Panc1 (cell line): ENCODE measurements around the gene CARHSP1. TPM values are rescaled to one million over a fixed set of nuclear protein-coding genes. Genes with fewer than 3 reads are reported as not detected.
"Not testable (repeated sequence)": the region's sequence is repeated elsewhere in the genome, so short reads cannot be mapped to it uniquely, and the experiment has no call there.

Source experiments
- ATAC-seq: fragments of 200-7000 bp; cut with Tn5 transposase; 2 replicates; pipeline ENCODE4 v1.9.1; 2020; ENCODE audit warnings: mild to moderate bottlenecking, moderate library complexity
- BruUV-seq: library from RNA; stranded (reverse); fragments of 400-500 nt; replicated peaks from 2 replicates; lab custom pipeline; 2021; lab: Mats Ljungman, UMichigan
- CTCF ChIA-PET: fragments of 300-600 bp; sonication (Branson Sonifier 250); formaldehyde crosslinking; loops from one replicate; lab custom pipeline; 2022; ENCODE audit warnings: antibody characterized with exemption; lab: Charles Lee
- POLR2A ChIA-PET: fragments of 300-600 bp; sonication (Branson Sonifier 250); formaldehyde crosslinking; loops from one replicate; lab custom pipeline; 2022; ENCODE audit warnings: antibody characterized with exemption; lab: Charles Lee
- DNase-seq: peaks from one replicate; pipeline ENCODE4 v3.0.0-alpha.2; 2010; ENCODE audit warnings: low read depth, low spot score
- H3K27ac ChIP-seq: 2 replicates; pipeline ENCODE4 v1.5.1; 2011; ENCODE audit warnings: mild to moderate bottlenecking, low read length, inconsistent platforms
- H3K27me3 ChIP-seq: fragments of 200-500 bp; sonication (Bioruptor generic); 2 replicates; pipeline ENCODE4 v1.6.0; 2014; ENCODE audit warnings: low read length, inconsistent platforms; ENCODE audit not compliant: control insufficient read depth, insufficient read depth
- H3K36me3 ChIP-seq: fragments of 200-500 bp; sonication (Bioruptor generic); 2 replicates; pipeline ENCODE4 v1.5.1; 2014; ENCODE audit warnings: inconsistent platforms, mild to moderate bottlenecking, low read length, moderate library complexity; ENCODE audit not compliant: control insufficient read depth, insufficient read depth
- H3K4me1 ChIP-seq: 2 replicates; pipeline ENCODE4 v1.5.1; 2011; ENCODE audit warnings: inconsistent platforms, mild to moderate bottlenecking, low read length, moderate library complexity; ENCODE audit not compliant: control insufficient read depth, insufficient read depth
- H3K4me3 ChIP-seq, 2 experiments: 2 replicates each; pipeline ENCODE4 v1.5.1; 2011 to 2012; ENCODE audit warnings: low read depth in 2 of 2, low read length in 2 of 2, mild to moderate bottlenecking in 2 of 2, inconsistent platforms in 1 of 2, moderate library complexity in 1 of 2
- H3K9me3 ChIP-seq: fragments of 200-500 bp; sonication (Bioruptor generic); 2 replicates; pipeline ENCODE4 v1.5.1; 2014; ENCODE audit warnings: low read depth, mild to moderate bottlenecking, inconsistent platforms, low read length, moderate library complexity; ENCODE audit not compliant: control insufficient read depth, insufficient read depth
- CTCF ChIP-seq: fragments of 450-650 bp; IDR thresholded peaks from 2 replicates; pipeline ENCODE4 v1.5.1; 2017; ENCODE audit warnings: mild to moderate bottlenecking
- POLR2AphosphoS5 ChIP-seq: IDR thresholded peaks from 2 replicates; pipeline ENCODE4 v1.6.1; 2012; ENCODE audit warnings: mild to moderate bottlenecking, low read depth, low read length, moderate library complexity
- REST ChIP-seq, 2 experiments: IDR thresholded peaks; 2 replicates each; pipeline ENCODE4 v1.6.1; 2011 to 2012; ENCODE audit warnings: low read depth in 2 of 2, control low read depth in 1 of 2, low read length in 1 of 2, mild to moderate bottlenecking in 1 of 2, moderate library complexity in 1 of 2; ENCODE audit not compliant: insufficient read depth in 1 of 2
- SIN3A ChIP-seq: IDR thresholded peaks from 2 replicates; pipeline ENCODE4 v1.6.1; 2012; ENCODE audit warnings: low read depth, mild to moderate bottlenecking, low read length, moderate library complexity, borderline replicate concordance; ENCODE audit not compliant: insufficient read depth
- TCF7L2 ChIP-seq: IDR thresholded peaks from 2 replicates; pipeline ENCODE4 v1.6.1; 2011; ENCODE audit warnings: mild to moderate bottlenecking, low read depth, low read length, inconsistent platforms
- in situ Hi-C: cut with HindIII; loops from 2 replicates; pipeline ENCODE4 v1.10.0; 2016; ENCODE audit warnings: low sequenced_read_pairs, low pct_unique_long_range_greater_than_20kb
- intact Hi-C: fragments of 100-400 bp; cut with micrococcal nuclease; formaldehyde crosslinking; loops from one replicate; pipeline ENCODE4 v1.10.0; 2022; ENCODE audit not compliant: unreplicated experiment
- total RNA-seq: library from RNA; stranded (reverse); gene quantifications from one replicate; pipeline ENCODE4 v1.2.1, GENCODE V29; 2021; ENCODE audit not compliant: unreplicated experiment

CARHSP1 gene
- total RNA-seq, 1 experiment from 2014 or later: 158 TPM

- Histone ChIP-seq H3K27ac (no peak overlapping the region), H3K27me3 (no peaks in the 10 kb centered on the region), H3K36me3 (peaks cover 58% of the 10 kb centered on the region), H3K9me3 (no peaks in the 10 kb centered on the region), H3K4me3 (no peak overlapping the region), H3K4me1 (no peaks in the 10 kb centered on the region)
- ATAC-seq (no peak), DNase-seq (no peak)
- intact Hi-C loops (no loop called here), in situ Hi-C loops (no loop called here)
- CTCF ChIA-PET: no interaction called here
- BruUV-seq: TSS peak; percentile 15
- TF ChIP-seq REST (IDR thresholded peaks at IDR 0.05; ENCODE audit: insufficient read depth in 1 of 2, low read depth in 2 of 2, low read length in 1 of 2) (no peak), TCF7L2 (no peak), CTCF (no peak), SIN3A (no peak), POLR2AphosphoS5 (no peak)
- POLR2A ChIA-PET: no interaction called here
Observed at GRCh38 chr16:8806272-8806983, 62.4 kb downstream of the CARHSP1 start.

GRCh38 chr16:8804313-8804712 is 64.5 kb downstream of the CARHSP1 start:
- intact Hi-C loops: no loop called here
- H3K27me3 ChIP-seq: no peaks in the 10 kb centered on the region
- ATAC-seq (no peak), DNase-seq (no peak)
- H3K9me3 ChIP-seq: no peaks in the 10 kb centered on the region
- peaks cover 2% of the 10 kb centered on the region; the same call in 1 of the 2 replicates for H3K4me1 ChIP-seq
- TF ChIP-seq REST (IDR thresholded peaks at IDR 0.05; ENCODE audit: insufficient read depth in 1 of 2, low read depth in 2 of 2, low read length in 1 of 2) (no peak), TCF7L2 (no peak), CTCF (no peak), SIN3A (no peak), POLR2AphosphoS5 (no peak)
- BruUV-seq: no TSS peak
- in situ Hi-C loops: no loop called here
- ChIA-PET CTCF (no interaction called here), POLR2A (no interaction called here)
- H3K36me3 ChIP-seq: peaks cover 48% of the 10 kb centered on the region
- no peak overlapping the region for H3K4me3 ChIP-seq
- H3K27ac ChIP-seq: no peak overlapping the region

- H3K27ac ChIP-seq, H3K4me1 ChIP-seq, ATAC-seq, intact Hi-C loops, BruUV-seq, H3K9me3 ChIP-seq, POLR2A ChIA-PET, DNase-seq, H3K27me3 ChIP-seq, H3K4me3 ChIP-seq, in situ Hi-C loops: not testable (repeated sequence)
- H3K36me3 ChIP-seq: peaks cover 45% of the 10 kb centered on the region
- CTCF ChIA-PET: interaction anchor here (0.6 kb wide), 1 partner anchor 1544 kb away, joined by 5 read pairs; no protein-coding TSS in a partner anchor
Observed at GRCh38 chr16:8803733-8804132, 65.1 kb downstream of the CARHSP1 start.
